ENCODE measurements around the gene GJC1. TPM values are rescaled to one million over a fixed set of nuclear protein-coding genes. Genes with fewer than 3 reads are reported as not detected.

GJC1 gene
- total RNA-seq, 1 experiment from 2014 or later = 0.86 TPM

- Histone ChIP-seq H3K9ac (ENCODE audit: low read length) (no peak overlapping the region), H3K9me3 (ENCODE audit: low read length) (no peaks in the 10 kb centered on the region), H3K79me2 (ENCODE audit: low read length) (no peaks in the 10 kb centered on the region), H2AFZ (ENCODE audit: low read length) (no peak overlapping the region), H3K4me2 (ENCODE audit: low read depth, low read length, poor library complexity, severe bottlenecking) (no peak overlapping the region), H4K20me1 (ENCODE audit: insufficient read depth, low read depth, low read length) (no peaks in the 10 kb centered on the region), H3K4me1 (ENCODE audit: low read length) (no peaks in the 10 kb centered on the region; the same call in 1 of the 2 replicates), H3K27ac (ENCODE audit: low read length) (no peak overlapping the region), H3K4me3 (ENCODE audit: low read length) (no peak overlapping the region), H3K36me3 (ENCODE audit: insufficient read depth, low read length) (no peaks in the 10 kb centered on the region), H3K27me3 (ENCODE audit: low read length) (no peaks in the 10 kb centered on the region), H3K9me2 (replicated peaks; ENCODE audit: insufficient read depth, low read length) (no peaks in the 10 kb centered on the region)
- no peak for DNase-seq
Observed at GRCh38 chr17:44769230-44769629, 60.9 kb downstream of the GJC1 start.

- Histone ChIP-seq H3K9me2 (replicated peaks; ENCODE audit: insufficient read depth, low read length) (no peaks in the 10 kb centered on the region), H2AFZ (ENCODE audit: low read length) (no peak overlapping the region), H4K20me1 (ENCODE audit: insufficient read depth, low read depth, low read length) (no peaks in the 10 kb centered on the region), H3K9me3 (ENCODE audit: low read length) (no peaks in the 10 kb centered on the region), H3K27me3 (ENCODE audit: low read length) (no peaks in the 10 kb centered on the region), H3K4me3 (ENCODE audit: low read length) (no peak overlapping the region), H3K9ac (ENCODE audit: low read length) (no peak overlapping the region), H3K4me1 (ENCODE audit: low read length) (no peaks in the 10 kb centered on the region; the same call in 1 of the 2 replicates), H3K36me3 (ENCODE audit: insufficient read depth, low read length) (no peaks in the 10 kb centered on the region), H3K4me2 (ENCODE audit: low read depth, low read length, poor library complexity, severe bottlenecking) (no peak overlapping the region), H3K79me2 (ENCODE audit: low read length) (no peaks in the 10 kb centered on the region), H3K27ac (ENCODE audit: low read length) (no peak overlapping the region)
- no peak for DNase-seq
Observed at GRCh38 chr17:44768505-44769142, 61.5 kb downstream of the GJC1 start.

GRCh38 chr17:44767493-44767892 lies 62.6 kb downstream of the GJC1 start:
- no peaks in the 10 kb centered on the region; the same call in 1 of the 2 replicates for H3K4me1 ChIP-seq (ENCODE audit: low read length)
- H3K27ac ChIP-seq (ENCODE audit: low read length) = no peak overlapping the region
- DNase-seq = no peak
- H3K9me3 ChIP-seq (ENCODE audit: low read length) = no peaks in the 10 kb centered on the region
- no peaks in the 10 kb centered on the region for H4K20me1 ChIP-seq (ENCODE audit: insufficient read depth, low read depth, low read length)
- H3K9ac ChIP-seq (ENCODE audit: low read length) = no peak overlapping the region
- no peak overlapping the region for H3K4me3 ChIP-seq (ENCODE audit: low read length)
- no peaks in the 10 kb centered on the region for H3K36me3 ChIP-seq (ENCODE audit: insufficient read depth, low read length)
- H3K4me2 ChIP-seq (ENCODE audit: low read depth, low read length, poor library complexity, severe bottlenecking) = no peak overlapping the region
- H3K27me3 ChIP-seq (ENCODE audit: low read length) = no peaks in the 10 kb centered on the region
- H3K9me2 ChIP-seq (replicated peaks; ENCODE audit: insufficient read depth, low read length) = no peaks in the 10 kb centered on the region
- no peak overlapping the region for H2AFZ ChIP-seq (ENCODE audit: low read length)
- H3K79me2 ChIP-seq (ENCODE audit: low read length) = no peaks in the 10 kb centered on the region

GRCh38 chr17:44766409-44767038 lies 63.6 kb downstream of the GJC1 start:
- Histone ChIP-seq H3K4me2 (ENCODE audit: low read depth, low read length, poor library complexity, severe bottlenecking) (no peak overlapping the region), H3K27ac (ENCODE audit: low read length) (no peak overlapping the region), H3K9me3 (ENCODE audit: low read length) (no peaks in the 10 kb centered on the region), H3K36me3 (ENCODE audit: insufficient read depth, low read length) (no peaks in the 10 kb centered on the region), H3K9ac (ENCODE audit: low read length) (no peak overlapping the region), H2AFZ (ENCODE audit: low read length) (no peak overlapping the region), H3K27me3 (ENCODE audit: low read length) (no peaks in the 10 kb centered on the region), H3K4me1 (ENCODE audit: low read length) (no peaks in the 10 kb centered on the region; the same call in 1 of the 2 replicates), H3K79me2 (ENCODE audit: low read length) (no peaks in the 10 kb centered on the region), H3K4me3 (ENCODE audit: low read length) (no peak overlapping the region), H4K20me1 (ENCODE audit: insufficient read depth, low read depth, low read length) (no peaks in the 10 kb centered on the region), H3K9me2 (replicated peaks; ENCODE audit: insufficient read depth, low read length) (no peaks in the 10 kb centered on the region)
- DNase-seq = no peak

GRCh38 chr17:44765965-44766364 lies 64.1 kb downstream of the GJC1 start:
- H3K36me3 ChIP-seq (ENCODE audit: insufficient read depth, low read length) = no peaks in the 10 kb centered on the region
- no peak overlapping the region for H2AFZ ChIP-seq (ENCODE audit: low read length)
- no peak for DNase-seq
- no peaks in the 10 kb centered on the region; the same call in 1 of the 2 replicates for H3K4me1 ChIP-seq (ENCODE audit: low read length)
- no peaks in the 10 kb centered on the region for H4K20me1 ChIP-seq (ENCODE audit: insufficient read depth, low read depth, low read length)
- no peak overlapping the region for H3K4me2 ChIP-seq (ENCODE audit: low read depth, low read length, poor library complexity, severe bottlenecking)
- H3K9me3 ChIP-seq (ENCODE audit: low read length) = no peaks in the 10 kb centered on the region
- H3K79me2 ChIP-seq (ENCODE audit: low read length) = no peaks in the 10 kb centered on the region
- H3K27me3 ChIP-seq (ENCODE audit: low read length) = no peaks in the 10 kb centered on the region
- no peak overlapping the region for H3K4me3 ChIP-seq (ENCODE audit: low read length)
- H3K27ac ChIP-seq (ENCODE audit: low read length) = no peak overlapping the region
- H3K9me2 ChIP-seq (replicated peaks; ENCODE audit: insufficient read depth, low read length) = no peaks in the 10 kb centered on the region
- no peak overlapping the region for H3K9ac ChIP-seq (ENCODE audit: low read length)

- no peak for DNase-seq
- no peaks in the 10 kb centered on the region for H3K9me2 ChIP-seq (replicated peaks; ENCODE audit: insufficient read depth, low read length)
- no peak overlapping the region for H2AFZ ChIP-seq (ENCODE audit: low read length)
- H3K4me2 ChIP-seq (ENCODE audit: low read depth, low read length, poor library complexity, severe bottlenecking) = no peak overlapping the region
- H4K20me1 ChIP-seq (ENCODE audit: insufficient read depth, low read depth, low read length) = no peaks in the 10 kb centered on the region
- H3K36me3 ChIP-seq (ENCODE audit: insufficient read depth, low read length) = no peaks in the 10 kb centered on the region
- H3K9ac ChIP-seq (ENCODE audit: low read length) = no peak overlapping the region
- no peak overlapping the region for H3K27ac ChIP-seq (ENCODE audit: low read length)
- no peak overlapping the region for H3K4me3 ChIP-seq (ENCODE audit: low read length)
- H3K79me2 ChIP-seq (ENCODE audit: low read length) = no peaks in the 10 kb centered on the region
- H3K27me3 ChIP-seq (ENCODE audit: low read length) = no peaks in the 10 kb centered on the region
- no peaks in the 10 kb centered on the region for H3K9me3 ChIP-seq (ENCODE audit: low read length)
- no peaks in the 10 kb centered on the region; the same call in 1 of the 2 replicates for H3K4me1 ChIP-seq (ENCODE audit: low read length)
Observed at GRCh38 chr17:44763170-44763569, 66.9 kb downstream of the GJC1 start.

- H3K4me1 ChIP-seq (ENCODE audit: low read length) = no peaks in the 10 kb centered on the region
- H4K20me1 ChIP-seq (ENCODE audit: insufficient read depth, low read depth, low read length) = no peaks in the 10 kb centered on the region
- no peak overlapping the region for H3K4me2 ChIP-seq (ENCODE audit: low read depth, low read length, poor library complexity, severe bottlenecking)
- no peaks in the 10 kb centered on the region for H3K79me2 ChIP-seq (ENCODE audit: low read length)
- no peak overlapping the region for H2AFZ ChIP-seq (ENCODE audit: low read length)
- H3K9ac ChIP-seq (ENCODE audit: low read length) = no peak overlapping the region
- no peak overlapping the region for H3K27ac ChIP-seq (ENCODE audit: low read length)
- no peak for DNase-seq
- no peaks in the 10 kb centered on the region for H3K27me3 ChIP-seq (ENCODE audit: low read length)
- no peaks in the 10 kb centered on the region for H3K36me3 ChIP-seq (ENCODE audit: insufficient read depth, low read length)
- H3K9me2 ChIP-seq (replicated peaks; ENCODE audit: insufficient read depth, low read length) = no peaks in the 10 kb centered on the region
- no peaks in the 10 kb centered on the region for H3K9me3 ChIP-seq (ENCODE audit: low read length)
- H3K4me3 ChIP-seq (ENCODE audit: low read length) = no peak overlapping the region
Observed at GRCh38 chr17:44761932-44762810, 67.9 kb downstream of the GJC1 start.

All from Karpas-422 (cell line).